ENCODE measurements around the gene IFT57.

IFT57 gene

GRCh38 chr3:108114423-108115065 lies 107.7 kb downstream of the IFT57 start:
- no peaks in the 10 kb centered on the region for H3K79me2 ChIP-seq (ENCODE audit: insufficient read depth, low read length)
- no peak overlapping the region for H3K4me2 ChIP-seq (ENCODE audit: low read depth, low read length, poor library complexity, severe bottlenecking)
- TF ChIP-seq CTCF (IDR thresholded peaks at IDR 0.05; ENCODE audit: insufficient read depth, low read length, poor library complexity, severe bottlenecking) (no peak), EZH2phosphoT487 (conservative IDR thresholded peaks at IDR 0.05; ENCODE audit: low read length) (no peak)
- H2AFZ ChIP-seq (ENCODE audit: low read depth, low read length, severe bottlenecking): no peak overlapping the region
- no peak overlapping the region for H3K27ac ChIP-seq (ENCODE audit: low read depth, low read length)
- no peaks in the 10 kb centered on the region for H4K20me1 ChIP-seq (ENCODE audit: low read depth, low read length)
- H3F3A ChIP-seq (ENCODE audit: insufficient read depth): no peaks in the 10 kb centered on the region
- no peak overlapping the region for H3K9ac ChIP-seq (ENCODE audit: low read length)
- H3K36me3 ChIP-seq (ENCODE audit: low read length): no peaks in the 10 kb centered on the region
- no peaks in the 10 kb centered on the region for H3K9me3 ChIP-seq (ENCODE audit: insufficient read depth, low read length)
- no peaks in the 10 kb centered on the region for H3K9me2 ChIP-seq (replicated peaks; ENCODE audit: insufficient read depth, low read length)
- H3K4me3 ChIP-seq (ENCODE audit: insufficient read depth, low read length, poor library complexity, severe bottlenecking): no peak overlapping the region
- H3K27me3 ChIP-seq (ENCODE audit: low read length): no peaks in the 10 kb centered on the region

GRCh38 chr3:108113975-108114374 lies 108.2 kb downstream of the IFT57 start:
- no peaks in the 10 kb centered on the region for H3K27me3 ChIP-seq (ENCODE audit: low read length)
- no peak for TF ChIP-seq CTCF (IDR thresholded peaks at IDR 0.05; ENCODE audit: insufficient read depth, low read length, poor library complexity, severe bottlenecking)
- TF ChIP-seq EZH2phosphoT487 (conservative IDR thresholded peaks at IDR 0.05; ENCODE audit: low read length): no peak
- H3K36me3 ChIP-seq (ENCODE audit: low read length): no peaks in the 10 kb centered on the region
- no peaks in the 10 kb centered on the region for H3K9me3 ChIP-seq (ENCODE audit: insufficient read depth, low read length)
- H4K20me1 ChIP-seq (ENCODE audit: low read depth, low read length): no peaks in the 10 kb centered on the region
- no peak overlapping the region for H3K27ac ChIP-seq (ENCODE audit: low read depth, low read length)
- H3K79me2 ChIP-seq (ENCODE audit: insufficient read depth, low read length): no peaks in the 10 kb centered on the region
- no peaks in the 10 kb centered on the region for H3F3A ChIP-seq (ENCODE audit: insufficient read depth)
- no peak overlapping the region for H3K9ac ChIP-seq (ENCODE audit: low read length)
- no peak overlapping the region for H2AFZ ChIP-seq (ENCODE audit: low read depth, low read length, severe bottlenecking)
- H3K4me3 ChIP-seq (ENCODE audit: insufficient read depth, low read length, poor library complexity, severe bottlenecking): no peak overlapping the region
- H3K9me2 ChIP-seq (replicated peaks; ENCODE audit: insufficient read depth, low read length): no peaks in the 10 kb centered on the region
- H3K4me2 ChIP-seq (ENCODE audit: low read depth, low read length, poor library complexity, severe bottlenecking): no peak overlapping the region

- no peaks in the 10 kb centered on the region for H3K79me2 ChIP-seq (ENCODE audit: insufficient read depth, low read length)
- H3K4me3 ChIP-seq (ENCODE audit: insufficient read depth, low read length, poor library complexity, severe bottlenecking): no peak overlapping the region
- no peak overlapping the region for H3K4me2 ChIP-seq (ENCODE audit: low read depth, low read length, poor library complexity, severe bottlenecking)
- no peak for TF ChIP-seq CTCF (IDR thresholded peaks at IDR 0.05; ENCODE audit: insufficient read depth, low read length, poor library complexity, severe bottlenecking)
- H3K9me3 ChIP-seq (ENCODE audit: insufficient read depth, low read length): no peaks in the 10 kb centered on the region
- H3F3A ChIP-seq (ENCODE audit: insufficient read depth): no peaks in the 10 kb centered on the region
- no peak overlapping the region for H3K27ac ChIP-seq (ENCODE audit: low read depth, low read length)
- H3K36me3 ChIP-seq (ENCODE audit: low read length): no peaks in the 10 kb centered on the region
- no peak overlapping the region for H2AFZ ChIP-seq (ENCODE audit: low read depth, low read length, severe bottlenecking)
- no peaks in the 10 kb centered on the region for H4K20me1 ChIP-seq (ENCODE audit: low read depth, low read length)
- no peak overlapping the region for H3K9ac ChIP-seq (ENCODE audit: low read length)
- H3K9me2 ChIP-seq (replicated peaks; ENCODE audit: insufficient read depth, low read length): no peaks in the 10 kb centered on the region
- no peaks in the 10 kb centered on the region for H3K27me3 ChIP-seq (ENCODE audit: low read length)
These were observed 111.3 kb downstream of the IFT57 start for GRCh38 chr3:108110934-108111333.

Data from SU-DHL-6 (cell line).